PC-9 (cell line): Measurements from ENCODE around the gene MDN1. TPM values are rescaled to one million over a fixed set of nuclear protein-coding genes. Genes with fewer than 3 reads are reported as not detected.

Experiments
- BruUV-seq: library from RNA; stranded (reverse); fragments of 400-500 nt; replicated peaks from 2 replicates; lab custom pipeline; 2021; lab: Mats Ljungman, UMichigan
- CTCF ChIA-PET: fragments of 300-600 bp; sonication (Branson Sonifier 250); formaldehyde crosslinking; loops from one replicate; lab custom pipeline; 2022; ENCODE audit warnings: antibody characterized with exemption; lab: Charles Lee
- POLR2A ChIA-PET: fragments of 300-600 bp; sonication (Branson Sonifier 250); formaldehyde crosslinking; loops from one replicate; lab custom pipeline; 2022; ENCODE audit warnings: antibody characterized with exemption; ENCODE audit not compliant: unreplicated experiment; lab: Charles Lee
- DNase-seq, 2 experiments: peaks; one replicate each; pipeline versions ENCODE4 v3.0.0 to v3.0.0-alpha.2; 2015 to 2022; ENCODE audit warnings: mixed read lengths in 1 of 2
- H2AFZ ChIP-seq: fragments of 200-600 bp; sonication (generic); 2 replicates; pipeline ENCODE4 v1.8.1; 2017; ENCODE audit warnings: antibody characterized with exemption
- H3F3A ChIP-seq: fragments of 200-600 bp; sonication (generic); 2 replicates; pipeline ENCODE4 v1.8.1; 2017; ENCODE audit warnings: antibody characterized with exemption, mild to moderate bottlenecking, low read depth; ENCODE audit not compliant: insufficient read depth
- H3K27ac ChIP-seq: fragments of 200-600 bp; sonication (generic); 2 replicates; pipeline ENCODE4 v1.6.1; 2016; ENCODE audit warnings: mixed run types
- H3K27me3 ChIP-seq: fragments of 200-600 bp; sonication (generic); 2 replicates; pipeline ENCODE4 v1.6.1; 2016; ENCODE audit warnings: low read depth, mixed run types; ENCODE audit not compliant: insufficient read depth
- H3K36me3 ChIP-seq: fragments of 200-600 bp; sonication (generic); 2 replicates; pipeline ENCODE4 v1.6.1; 2016; ENCODE audit warnings: low read depth, mixed run types
- H3K4me1 ChIP-seq: fragments of 200-600 bp; sonication (generic); replicated peaks from 2 replicates; pipeline ENCODE4 v1.6.1; 2016; ENCODE audit warnings: mixed run types; ENCODE audit not compliant: insufficient read depth
- H3K4me2 ChIP-seq: fragments of 200-600 bp; sonication (generic); 2 replicates; pipeline ENCODE4 v1.6.1; 2017; ENCODE audit warnings: mixed run types
- H3K4me3 ChIP-seq: fragments of 200-600 bp; sonication (generic); 2 replicates; pipeline ENCODE4 v1.6.1; 2016; ENCODE audit warnings: mixed run types
- H3K79me2 ChIP-seq: fragments of 200-600 bp; sonication (generic); 2 replicates; pipeline ENCODE4 v1.6.1; 2017; ENCODE audit warnings: low read depth, mixed run types
- H3K9me2 ChIP-seq: fragments of 200-600 bp; sonication (generic); 2 replicates; pipeline ENCODE4 v1.8.1; 2017; ENCODE audit warnings: mild to moderate bottlenecking; ENCODE audit not compliant: insufficient read depth
- H3K9me3 ChIP-seq: fragments of 200-600 bp; sonication (generic); 2 replicates; pipeline ENCODE4 v1.8.1; 2016; ENCODE audit warnings: low read depth; ENCODE audit not compliant: insufficient read depth
- H4K20me1 ChIP-seq: fragments of 200-600 bp; sonication (generic); 2 replicates; pipeline ENCODE4 v1.8.1; 2017; ENCODE audit not compliant: insufficient read depth
- CTCF ChIP-seq: fragments of 200-600 bp; sonication (generic); conservative IDR thresholded peaks from 2 replicates; pipeline ENCODE4 v1.6.1; 2017; ENCODE audit warnings: mixed run types, antibody characterized with exemption, mild to moderate bottlenecking, moderate library complexity
- EZH2 ChIP-seq: fragments of 200-600 bp; sonication (generic); IDR thresholded peaks from 2 replicates; pipeline ENCODE4 v1.8.0; 2017; ENCODE audit warnings: antibody characterized with exemption, low read depth
- intact Hi-C: fragments of 100-400 bp; cut with micrococcal nuclease; formaldehyde crosslinking; loops from one replicate; pipeline ENCODE4 v1.10.0; 2022; ENCODE audit not compliant: unreplicated experiment
- total RNA-seq: library from RNA; stranded (reverse); gene quantifications from 2 replicates; pipeline ENCODE4 v1.2.3, GENCODE V29; 2021

The MDN1 gene
- total RNA-seq, 1 experiment from 2014 or later, result 38.6 TPM

DNA sequence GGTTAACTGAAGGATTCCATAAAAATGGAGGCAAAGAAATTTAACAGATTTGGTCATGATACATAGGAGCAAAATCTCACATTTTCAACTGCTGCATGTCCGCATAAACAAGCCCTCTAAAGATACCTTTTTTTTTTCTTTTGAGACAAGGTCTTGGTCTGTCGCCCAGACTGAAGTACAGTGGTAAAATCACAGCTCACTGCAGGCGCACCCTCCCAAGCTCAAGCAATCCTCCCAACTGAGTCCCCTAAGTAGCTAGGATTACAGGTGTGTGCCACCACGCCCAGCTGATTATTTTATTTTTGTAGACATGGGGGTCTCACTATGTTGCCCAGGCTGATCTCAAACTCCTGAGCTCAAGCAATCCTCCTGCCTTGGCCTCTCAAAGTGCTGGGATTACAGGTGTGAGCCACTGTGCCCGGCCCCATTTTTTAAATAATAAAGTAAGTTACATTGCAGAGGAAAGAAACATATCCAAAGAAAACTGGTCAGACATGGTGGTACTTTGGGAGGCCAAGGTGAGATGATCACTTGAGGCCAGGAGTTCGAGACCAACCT lies 13.7 kb downstream of the MDN1 start:
- ChIA-PET POLR2A (no interaction called here), CTCF (no interaction called here)
- peaks cover 21% of the 10 kb centered on the region for H3K79me2 ChIP-seq
- no peaks in the 10 kb centered on the region for H3K27me3 ChIP-seq
- H3K4me2 ChIP-seq, result no peak overlapping the region
- H3K4me1 ChIP-seq, result no peaks in the 10 kb centered on the region
- BruUV-seq, result no TSS peak
- no peaks in the 10 kb centered on the region for H3F3A ChIP-seq
- TF ChIP-seq EZH2, result no peak
- no peak overlapping the region for H3K27ac ChIP-seq
- no peak overlapping the region for H2AFZ ChIP-seq
- H3K9me3 ChIP-seq, result no peaks in the 10 kb centered on the region
- H3K9me2 ChIP-seq, result no peaks in the 10 kb centered on the region
- H4K20me1 ChIP-seq, result peaks cover 6% of the 10 kb centered on the region; the same call in 1 of the 2 replicates
- intact Hi-C loops, result no loop called here
- no peak overlapping the region for H3K4me3 ChIP-seq
- DNase-seq, result no peak
- no peaks in the 10 kb centered on the region for H3K36me3 ChIP-seq

DNA sequence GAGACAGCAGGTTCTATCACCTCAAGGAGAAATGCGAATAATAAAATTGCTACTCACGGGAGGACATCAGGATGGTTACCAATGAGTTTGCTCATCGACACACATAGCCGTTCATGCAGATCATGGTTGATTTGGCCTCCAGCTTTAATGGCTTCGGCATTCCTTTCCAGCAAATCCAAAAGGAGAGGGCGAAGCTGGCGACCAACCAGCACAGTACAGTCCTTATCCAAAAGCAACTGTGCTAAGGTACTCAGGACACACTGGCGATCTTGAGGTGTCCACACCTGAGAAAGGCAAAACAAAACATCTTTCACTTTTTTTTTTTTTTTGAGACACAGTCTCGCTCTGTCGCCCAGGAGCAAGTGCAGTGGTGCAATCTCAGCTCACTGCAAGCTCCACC lies 16.3 kb downstream of the MDN1 start:
- H3K79me2 ChIP-seq, result peaks cover 5% of the 10 kb centered on the region; the same call in 1 of the 2 replicates
- no peaks in the 10 kb centered on the region; the same call in 1 of the 2 replicates for H4K20me1 ChIP-seq
- H3K4me3 ChIP-seq, result no peak overlapping the region
- H3K4me1 ChIP-seq, result no peaks in the 10 kb centered on the region
- H3K27ac ChIP-seq, result no peak overlapping the region
- TF ChIP-seq EZH2 (no peak), CTCF (no peak)
- POLR2A ChIA-PET, result no interaction called here
- H3K9me2 ChIP-seq, result no peaks in the 10 kb centered on the region
- no TSS peak for BruUV-seq
- H3K36me3 ChIP-seq, result no peaks in the 10 kb centered on the region; the same call in 1 of the 2 replicates
- H3F3A ChIP-seq, result no peaks in the 10 kb centered on the region
- CTCF ChIA-PET, result no interaction called here
- H3K4me2 ChIP-seq, result no peak overlapping the region
- DNase-seq, result no peak
- intact Hi-C loops, result no loop called here
- H3K9me3 ChIP-seq, result no peaks in the 10 kb centered on the region
- H3K27me3 ChIP-seq, result no peaks in the 10 kb centered on the region
- H2AFZ ChIP-seq, result no peak overlapping the region

GRCh38 chr6:89799756-89800155 lies 19.8 kb downstream of the MDN1 start:
- Histone ChIP-seq H3K4me3 (no peak overlapping the region), H3K9me2 (no peaks in the 10 kb centered on the region), H3F3A (no peaks in the 10 kb centered on the region), H4K20me1 (no peaks in the 10 kb centered on the region), H3K27ac (no peak overlapping the region), H3K9me3 (no peaks in the 10 kb centered on the region), H3K27me3 (no peaks in the 10 kb centered on the region), H2AFZ (no peak overlapping the region), H3K36me3 (no peaks in the 10 kb centered on the region; the same call in 1 of the 2 replicates), H3K4me2 (no peak overlapping the region), H3K79me2 (no peaks in the 10 kb centered on the region), H3K4me1 (no peaks in the 10 kb centered on the region)
- intact Hi-C loops, result no loop called here
- no peak for TF ChIP-seq CTCF
- no peak for TF ChIP-seq EZH2
- CTCF ChIA-PET, result no interaction called here
- POLR2A ChIA-PET, result no interaction called here
- no TSS peak for BruUV-seq
- no peak for DNase-seq

DNA sequence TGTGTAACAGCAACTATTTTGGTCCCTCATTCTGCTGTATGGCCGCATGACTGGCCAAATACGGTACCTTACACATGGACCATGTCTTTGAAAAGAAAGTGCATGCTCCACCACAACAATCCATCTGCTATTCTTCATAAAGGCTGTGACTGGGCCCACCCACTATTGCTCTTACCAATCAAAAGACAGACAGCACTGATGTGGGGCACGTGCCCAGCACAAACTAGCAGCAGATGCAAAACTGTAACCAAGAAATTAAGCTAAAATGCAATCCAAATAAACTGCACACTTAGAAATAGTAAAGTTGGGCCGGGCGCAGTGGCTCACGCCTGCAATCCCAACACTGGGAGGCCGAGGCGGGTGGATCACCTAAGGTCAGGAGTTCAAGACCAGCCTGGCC lies 20.5 kb downstream of the MDN1 start:
- no TSS peak for BruUV-seq
- no peaks in the 10 kb centered on the region for H3K79me2 ChIP-seq
- CTCF ChIA-PET, result no interaction called here

More for the DNA sequence above, 20.5 kb downstream of the MDN1 start:
- no peaks in the 10 kb centered on the region for H3F3A ChIP-seq
- H2AFZ ChIP-seq, result no peak overlapping the region
- H3K4me2 ChIP-seq, result no peak overlapping the region
- no peaks in the 10 kb centered on the region for H3K9me2 ChIP-seq
- no peaks in the 10 kb centered on the region for H3K4me1 ChIP-seq
- intact Hi-C loops, result no loop called here
- no peaks in the 10 kb centered on the region; the same call in 1 of the 2 replicates for H3K36me3 ChIP-seq
- H4K20me1 ChIP-seq, result no peaks in the 10 kb centered on the region
- H3K9me3 ChIP-seq, result no peaks in the 10 kb centered on the region
- TF ChIP-seq CTCF (no peak), EZH2 (no peak)
- H3K27ac ChIP-seq, result no peak overlapping the region
- no peak overlapping the region for H3K4me3 ChIP-seq
- no peaks in the 10 kb centered on the region for H3K27me3 ChIP-seq
- POLR2A ChIA-PET, result no interaction called here
- DNase-seq, result no peak
